GM10248 (cell line): ENCODE measurements around the gene HPSE2.

Source experiments
- CTCF ChIA-PET: fragments of 300-600 bp; sonication (Branson Sonifier 250); formaldehyde crosslinking; extraction: SDS; loops from one replicate; lab custom pipeline; 2021; ENCODE audit warnings: antibody characterized with exemption; lab: Yijun Ruan, JAX
- POLR2A ChIA-PET: fragments of 350-650 bp; sonication (Branson Sonifier 250); formaldehyde crosslinking; extraction: SDS; loops from one replicate; lab custom pipeline; 2020; ENCODE audit warnings: antibody characterized with exemption; lab: Yijun Ruan, JAX
- DNase-seq: peaks from one replicate; pipeline ENCODE4 v3.0.0; 2012; ENCODE audit errors: extremely low spot score
- CTCF ChIP-seq: IDR thresholded peaks from 2 replicates; pipeline ENCODE4 v1.5.1; 2012; ENCODE audit warnings: mild to moderate bottlenecking, low read depth; ENCODE audit errors: extremely low read depth, missing control alignments, control extremely low read depth

HPSE2 gene

GRCh38 chr10:98528166-98528804 is 707.4 kb downstream of the HPSE2 start:
- no peak for TF ChIP-seq CTCF
- no peak for DNase-seq
- ChIA-PET CTCF (interaction anchor here (1.2 to 1.3 kb wide), 2 partner anchors 27 to 50 kb away, joined by 3 read pairs; no protein-coding TSS in a partner anchor), POLR2A (no interaction called here)

- POLR2A ChIA-PET, result no interaction called here
- no peak for DNase-seq
- CTCF ChIA-PET, result no interaction called here
- no peak for TF ChIP-seq CTCF
These were observed 709.7 kb downstream of the HPSE2 start for GRCh38 chr10:98525969-98526368.

DNA sequence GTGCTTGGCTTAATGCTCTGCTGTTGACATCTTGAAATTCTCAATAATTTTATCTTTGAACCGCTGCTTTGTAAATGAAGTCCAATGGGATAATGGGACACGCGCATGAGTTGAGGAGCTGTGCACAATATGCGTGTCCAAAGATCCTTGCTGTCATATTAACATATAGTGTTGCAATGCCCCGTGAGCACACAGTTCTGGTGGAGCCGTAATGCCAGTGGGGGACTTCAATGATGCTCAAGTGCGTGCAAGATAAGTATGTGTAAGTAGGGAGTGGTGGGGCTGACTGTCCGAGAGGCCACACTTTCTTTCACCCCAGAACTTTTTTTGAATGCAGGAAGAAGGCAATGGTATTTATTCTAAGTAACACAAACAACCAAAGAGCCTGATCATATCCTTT is 711.5 kb downstream of the HPSE2 start:
- TF ChIP-seq CTCF, result no peak
- POLR2A ChIA-PET, result no interaction called here
- DNase-seq, result no peak
- CTCF ChIA-PET, result no interaction called here

DNA sequence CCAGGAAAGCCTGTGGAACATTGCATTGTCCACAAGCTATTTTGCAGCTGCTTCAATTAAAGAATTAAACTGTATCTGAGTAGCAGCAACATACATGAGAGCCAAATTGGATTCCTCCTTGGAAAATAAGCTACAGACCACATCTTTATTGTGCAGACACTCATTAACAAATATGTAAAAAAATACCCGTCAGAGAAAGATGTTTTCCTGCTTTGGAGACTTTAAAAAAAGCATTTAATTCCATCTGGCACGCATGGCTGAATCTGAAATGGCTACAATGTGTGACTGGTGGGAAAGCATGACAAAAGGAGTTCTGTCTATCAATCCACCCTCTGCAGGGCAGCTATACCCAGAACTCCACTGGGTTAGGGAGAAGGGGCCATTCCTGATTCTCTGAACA is 715.8 kb downstream of the HPSE2 start:
- ChIA-PET POLR2A (no interaction called here), CTCF (interaction anchor here (1.1 to 2.5 kb wide), 3 partner anchors 11 to 53 kb away, joined by 3 to 10 read pairs (median 3); no protein-coding TSS in a partner anchor)
- no peak for TF ChIP-seq CTCF

DNA sequence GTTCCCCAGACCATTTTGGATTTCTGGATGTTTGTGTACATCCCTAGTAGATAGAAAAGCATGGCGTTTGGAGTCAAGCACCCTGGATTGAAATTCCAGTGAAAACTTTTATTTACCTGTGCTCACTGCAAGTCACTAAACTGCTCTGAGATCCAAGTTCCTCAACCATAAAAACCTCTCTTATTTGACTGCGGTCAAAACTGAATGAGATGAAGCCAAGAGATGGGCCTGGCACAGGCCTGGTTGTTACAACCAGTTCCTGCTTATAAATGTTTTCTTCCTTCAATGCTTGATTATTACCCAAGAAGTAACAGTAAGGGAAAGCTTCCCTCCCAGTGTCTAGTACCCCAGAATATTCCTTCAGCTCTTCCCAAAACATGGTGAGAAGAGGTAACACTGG is 718.0 kb downstream of the HPSE2 start:
- POLR2A ChIA-PET, result no interaction called here
- DNase-seq, result no peak
- CTCF ChIA-PET, result interaction anchor here (2.5 kb wide), 1 partner anchor 51 kb away, joined by 10 read pairs; no protein-coding TSS in a partner anchor
- TF ChIP-seq CTCF, result no peak

More for the DNA sequence above, 715.8 kb downstream of the HPSE2 start:
- no peak for DNase-seq

GRCh38 chr10:98516352-98516751 is 719.3 kb downstream of the HPSE2 start:
- no peak for DNase-seq
- no peak for TF ChIP-seq CTCF
- ChIA-PET POLR2A (no interaction called here), CTCF (interaction anchor here (1.5 kb wide), 1 partner anchor 11 kb away, joined by 5 read pairs; no protein-coding TSS in a partner anchor)
